GM21825 (cell line): ENCODE measurements around the gene CUX1.
"Not testable (repeated sequence)": the region's sequence is repeated elsewhere in the genome, so short reads cannot be mapped to it uniquely, and the experiment has no call there.

ENCODE experiments used
- ATAC-seq: cut with Tn5 transposase; IDR thresholded peaks from one replicate; pipeline ENCODE4 v1.9.1; 2021; ENCODE audit warnings: mild to moderate bottlenecking, moderate library complexity; ENCODE audit not compliant: unreplicated experiment

CUX1 gene

GRCh38 chr7:102223184-102223583 lies 405.8 kb downstream of the CUX1 start:
- no peak for ATAC-seq

GRCh38 chr7:102225025-102225424 lies 407.6 kb downstream of the CUX1 start:
- no peak for ATAC-seq

GRCh38 chr7:102227371-102227770 lies 409.9 kb downstream of the CUX1 start:
- ATAC-seq, result no peak

GRCh38 chr7:102228935-102229334 lies 411.5 kb downstream of the CUX1 start:
- ATAC-seq, result no peak

GRCh38 chr7:102230162-102230561 lies 412.7 kb downstream of the CUX1 start:
- ATAC-seq, result not testable (repeated sequence)

- no peak for ATAC-seq
Measured at GRCh38 chr7:102230593-102230992, 413.2 kb downstream of the CUX1 start.

- ATAC-seq, result no peak
Measured at GRCh38 chr7:102232611-102233286, 415.3 kb downstream of the CUX1 start.

- ATAC-seq, result no peak
Measured at GRCh38 chr7:102234131-102234530, 416.7 kb downstream of the CUX1 start.

- ATAC-seq, result no peak
Measured at GRCh38 chr7:102234801-102235550, 417.6 kb downstream of the CUX1 start.

GRCh38 chr7:102236102-102236501 lies 418.7 kb downstream of the CUX1 start:
- no peak for ATAC-seq

- ATAC-seq, result no peak
Measured at GRCh38 chr7:102236592-102237287, 419.3 kb downstream of the CUX1 start.

- ATAC-seq, result no peak
Measured at GRCh38 chr7:102239206-102239820, 421.9 kb downstream of the CUX1 start.

GRCh38 chr7:102241431-102241830 lies 424.0 kb downstream of the CUX1 start:
- ATAC-seq, result no peak

- no peak for ATAC-seq
Measured at GRCh38 chr7:102244601-102245000, 427.2 kb downstream of the CUX1 start.

GRCh38 chr7:102248081-102248455 lies 430.6 kb downstream of the CUX1 start:
- no peak for ATAC-seq

- no peak for ATAC-seq
Measured at GRCh38 chr7:102248456-102249395, 431.3 kb downstream of the CUX1 start.

- ATAC-seq, result no peak
Measured at GRCh38 chr7:102251531-102252365, 434.3 kb downstream of the CUX1 start.

GRCh38 chr7:102252366-102252982 lies 435.0 kb downstream of the CUX1 start:
- no peak for ATAC-seq
